Tibial nerve (tissue), 4 donors: Measurements from ENCODE around the gene KIF12.

Experiments
- CTCF ChIP-seq, 5 experiments: fragments of 200-600 bp in 3 of 5; fragments of 450-650 bp in 2 of 5; sonication (generic) in 3 of 5; IDR thresholded peaks; one replicate each; pipeline ENCODE4 v1.5.1; 2016 to 2019; ENCODE audit warnings: antibody characterized with exemption in 5 of 5, mild to moderate bottlenecking in 3 of 5, moderate library complexity in 2 of 5
- EP300 ChIP-seq, 2 donors: sonication (generic); formaldehyde crosslinking; IDR thresholded peaks; one replicate each; pipeline ENCODE4 v1.6.1; 2017; ENCODE audit warnings: antibody characterized with exemption in 2 of 2, mild to moderate bottlenecking in 1 of 2

GRCh38 chr9:114053246-114054005 lies 45.7 kb downstream of the KIF12 start:
- no peak for TF ChIP-seq CTCF (IDR thresholded peaks at IDR 0.05)
- TF ChIP-seq EP300 (IDR thresholded peaks at IDR 0.05), result no peak
